Globus pallidus (tissue), 1 donor: ENCODE data around the gene SLC4A11.

Source experiments
- DNase-seq: peaks from one replicate; pipeline ENCODE4 v3.0.0-alpha.2; 2015; ENCODE audit warnings: low spot score

SLC4A11 gene

GRCh38 chr20:3246682-3247081 is 7.7 kb upstream of the SLC4A11 start:
- no peak for DNase-seq

DNA sequence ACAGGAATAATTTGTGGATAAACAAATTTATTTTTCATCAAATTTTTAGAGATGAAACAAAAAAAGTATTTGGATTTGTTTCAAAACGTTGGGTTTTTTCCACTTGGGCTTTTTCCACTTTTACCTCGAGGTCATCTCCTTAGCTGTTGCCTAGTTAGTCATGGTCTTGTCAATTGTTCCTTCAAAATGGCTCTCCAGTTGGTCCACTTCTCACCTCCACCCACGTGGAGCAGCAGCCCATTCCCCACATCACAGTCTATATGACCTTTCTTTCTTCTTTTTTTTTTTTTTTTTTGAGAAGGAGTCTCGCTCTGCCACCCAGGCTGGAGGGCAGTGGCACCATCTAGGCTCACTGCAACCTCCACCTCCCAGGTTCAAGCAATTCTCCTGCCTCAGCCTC is 6.7 kb upstream of the SLC4A11 start:
- DNase-seq = no peak

- no peak for DNase-seq
These were observed 6.2 kb upstream of the SLC4A11 start for GRCh38 chr20:3245156-3245555.

DNA sequence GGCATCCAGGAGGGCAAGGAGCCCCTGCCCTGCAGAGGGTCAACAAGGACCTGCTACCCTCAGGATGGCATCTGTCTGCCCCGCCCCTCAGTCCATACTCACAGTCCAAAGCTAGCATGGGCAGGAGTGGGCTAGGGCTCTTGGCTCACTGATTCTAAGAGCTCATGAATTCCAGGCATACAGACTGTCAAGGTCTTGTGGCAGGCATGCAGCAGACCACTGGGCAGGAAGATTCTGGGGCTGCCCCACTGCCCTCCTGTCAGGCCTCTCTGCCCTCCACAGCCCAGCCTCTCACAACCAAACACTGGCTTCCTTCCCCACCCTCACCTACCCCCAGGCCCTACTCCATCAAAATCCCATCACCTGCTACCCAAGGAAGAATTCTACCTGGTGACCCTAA is 5.6 kb upstream of the SLC4A11 start:
- DNase-seq = no peak

- no peak for DNase-seq
These were observed 4.8 kb upstream of the SLC4A11 start for GRCh38 chr20:3243718-3244358.

DNA sequence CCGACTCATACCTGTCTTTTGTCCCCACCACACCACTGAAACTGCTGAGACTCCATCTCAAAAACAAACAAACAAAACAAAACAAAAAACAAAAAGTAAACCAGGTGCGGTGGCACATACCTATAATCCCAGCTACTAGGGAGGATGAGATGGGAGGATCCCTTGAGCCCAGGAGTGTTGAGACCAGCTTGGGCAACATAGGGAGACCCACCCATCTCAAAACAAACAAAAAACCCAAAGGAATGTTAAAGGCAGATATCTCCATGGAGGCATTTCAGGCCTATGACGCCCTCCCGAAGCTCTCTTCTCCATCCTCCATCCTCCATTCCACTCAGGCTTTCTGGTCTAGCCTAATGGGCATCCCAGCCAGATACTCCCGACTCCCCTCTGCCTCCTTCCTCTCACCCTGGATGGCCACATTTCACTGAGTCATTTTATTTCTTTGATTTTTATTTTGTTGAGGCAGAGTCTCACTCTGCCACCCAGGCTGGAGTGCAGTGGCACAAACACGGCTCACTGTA is 3.2 kb upstream of the SLC4A11 start:
- DNase-seq = no peak

- DNase-seq = no peak
These were observed 1.9 kb upstream of the SLC4A11 start for GRCh38 chr20:3240776-3241363.

DNA sequence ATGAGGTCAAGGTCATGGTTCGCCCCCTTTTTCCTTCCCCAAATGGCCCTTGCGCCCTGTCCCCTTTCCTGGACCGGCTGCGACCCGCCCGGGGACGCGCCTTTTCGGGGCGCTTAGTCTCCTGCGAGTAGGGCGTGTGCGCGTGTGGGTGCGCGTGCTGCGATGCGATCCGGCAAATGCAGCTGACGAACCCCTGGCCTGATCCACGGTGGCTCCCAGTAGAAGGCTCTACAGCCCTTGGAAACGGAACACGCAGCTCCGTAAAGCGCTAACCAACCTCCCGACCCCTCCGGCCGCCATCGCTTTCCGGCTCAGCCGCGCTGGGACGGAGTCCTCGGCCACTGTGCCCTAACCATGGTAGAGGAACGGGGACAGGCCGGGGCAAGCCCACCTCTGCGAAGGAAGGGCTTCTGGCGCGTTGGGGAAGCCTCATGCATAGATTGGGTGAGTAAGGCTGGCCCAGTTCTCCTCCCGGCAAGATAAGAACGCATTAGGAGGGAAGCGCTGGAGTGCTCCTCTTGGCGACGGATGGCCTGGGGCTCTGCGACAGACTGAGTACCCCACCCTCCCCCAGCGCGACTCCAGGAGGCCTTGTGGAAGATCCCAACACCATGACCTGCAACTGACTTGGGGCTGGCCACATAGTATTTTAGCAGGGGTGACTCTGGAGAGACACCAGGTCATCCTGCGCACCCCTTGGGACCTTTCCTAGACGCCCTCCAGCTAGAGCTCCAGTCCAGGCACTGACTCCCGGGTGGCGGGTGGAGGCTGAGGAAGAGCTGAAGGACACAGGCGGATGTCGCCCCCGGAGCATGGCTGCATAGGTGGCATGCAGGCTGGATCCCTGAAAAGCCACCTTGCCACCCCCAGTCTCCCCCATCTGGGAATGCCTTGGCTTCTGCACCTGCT is 1.1 kb upstream of the SLC4A11 start:
- no peak for DNase-seq

DNA sequence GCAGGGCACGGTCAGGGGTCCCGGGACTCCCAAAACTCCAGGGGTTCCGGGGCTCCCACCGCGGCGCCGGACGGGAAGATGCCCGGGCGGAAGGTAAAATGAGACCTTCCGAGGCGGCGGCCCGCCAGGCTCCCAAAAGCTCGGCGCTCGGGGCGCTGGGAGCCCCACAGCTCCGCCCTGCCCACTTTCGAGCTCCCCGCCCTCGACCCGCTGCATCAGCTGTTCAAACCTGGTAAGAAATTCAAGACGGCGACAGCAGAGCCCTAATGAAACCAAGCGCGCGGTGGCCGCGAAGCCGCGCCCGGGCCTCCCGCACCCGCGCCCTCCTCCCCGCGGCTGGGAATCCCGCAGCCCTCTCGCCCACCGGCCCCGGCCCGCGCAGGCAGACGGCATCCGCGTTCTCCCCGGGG is 369 bp downstream of the SLC4A11 start:
- no peak for DNase-seq

- no peak for DNase-seq
These were observed 903 bp downstream of the SLC4A11 start for GRCh38 chr20:3237958-3238615.

GRCh38 chr20:3237011-3237957 is 1.7 kb downstream of the SLC4A11 start:
- DNase-seq = no peak

DNA sequence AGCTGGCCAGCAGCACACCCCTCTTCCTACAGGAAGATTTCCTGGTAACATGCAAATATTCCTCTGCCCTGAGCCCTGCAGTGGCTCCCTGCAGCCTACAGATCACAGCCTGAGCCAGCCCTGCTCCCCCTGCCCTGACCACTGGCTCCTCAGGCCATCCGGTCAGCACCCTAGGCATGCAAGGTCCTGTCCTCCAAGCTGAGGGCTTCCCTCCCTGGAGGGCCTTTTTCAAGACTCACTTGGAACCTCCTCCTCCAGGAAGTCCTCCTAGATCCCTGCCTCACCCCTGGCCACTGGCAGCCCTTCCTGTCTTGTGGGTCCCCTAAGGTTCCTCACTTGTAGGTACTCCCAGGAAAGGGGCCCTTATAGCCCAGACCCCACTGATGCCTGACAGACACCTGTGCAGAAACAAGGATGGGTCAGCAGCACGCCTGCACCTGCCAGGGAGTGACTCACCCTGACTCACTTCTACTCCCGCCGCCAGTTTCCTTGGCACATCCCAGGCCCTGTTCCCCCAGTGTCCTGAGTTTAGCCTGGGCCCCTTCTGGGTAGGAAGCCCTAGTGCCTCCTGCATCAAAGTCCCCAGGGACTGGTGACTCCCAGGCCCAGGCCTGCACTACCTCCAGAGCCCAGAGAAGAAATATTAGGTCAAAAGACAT is 3.2 kb downstream of the SLC4A11 start:
- no peak for DNase-seq

DNA sequence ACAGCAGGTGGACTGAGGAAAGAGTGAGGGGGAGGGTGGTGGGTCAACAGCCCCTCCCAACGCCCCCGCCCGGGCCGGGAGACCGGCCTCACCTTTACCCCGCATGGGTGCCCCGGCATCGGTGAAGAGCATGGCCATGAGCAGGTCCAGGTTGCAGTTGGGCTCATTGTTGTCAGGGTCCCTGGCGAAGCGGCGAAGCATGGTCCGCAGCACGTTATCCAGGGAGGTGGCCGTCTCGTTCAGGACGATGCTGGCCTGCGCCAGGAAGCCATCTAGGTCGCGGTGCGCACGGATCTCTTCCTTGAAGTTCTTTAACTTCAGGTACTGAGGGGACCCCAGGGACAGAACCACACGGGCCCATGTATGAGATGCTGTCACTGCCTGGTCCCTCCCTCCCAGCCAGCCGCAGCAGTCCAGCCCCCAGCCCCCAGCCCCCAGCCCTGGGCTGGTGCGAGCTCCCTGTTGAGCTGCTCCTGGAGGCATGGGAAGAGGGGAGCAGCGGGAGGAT is 4.9 kb downstream of the SLC4A11 start:
- DNase-seq = no peak

GRCh38 chr20:3233131-3233990 is 5.6 kb downstream of the SLC4A11 start:
- DNase-seq = no peak

DNA sequence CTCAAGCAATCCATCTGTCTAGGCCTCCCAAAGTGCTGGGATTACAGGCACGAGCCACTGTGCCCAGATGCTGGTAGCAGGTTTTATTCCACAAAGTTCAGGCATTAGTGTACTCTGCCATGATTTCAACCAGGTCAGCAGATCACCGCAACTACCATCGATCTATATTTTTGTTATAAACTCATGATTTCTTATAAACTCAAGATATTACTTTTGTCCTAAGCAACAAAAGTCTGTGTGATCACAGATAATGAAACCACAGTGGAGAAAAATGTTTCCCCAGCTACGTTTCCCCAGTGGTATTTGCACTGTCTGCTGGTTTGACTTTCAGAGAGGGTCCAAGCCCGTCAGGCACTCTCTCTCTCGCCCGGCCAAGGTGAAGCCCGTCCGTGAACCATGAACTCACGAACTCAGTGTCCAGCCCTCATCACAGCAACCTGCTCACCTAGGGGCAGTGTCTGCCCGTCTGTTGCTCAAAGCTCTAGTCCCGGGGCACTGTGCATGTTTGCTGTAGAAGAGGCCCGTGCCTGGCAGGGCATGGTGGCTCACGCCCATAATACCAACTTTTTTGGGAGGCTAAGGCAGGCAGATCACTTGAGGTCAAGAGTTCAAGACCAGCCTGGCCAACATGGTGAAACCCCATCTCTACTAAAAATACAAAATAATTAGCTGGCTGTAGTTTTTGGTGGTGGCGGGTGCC is 7.0 kb downstream of the SLC4A11 start:
- DNase-seq = no peak

DNA sequence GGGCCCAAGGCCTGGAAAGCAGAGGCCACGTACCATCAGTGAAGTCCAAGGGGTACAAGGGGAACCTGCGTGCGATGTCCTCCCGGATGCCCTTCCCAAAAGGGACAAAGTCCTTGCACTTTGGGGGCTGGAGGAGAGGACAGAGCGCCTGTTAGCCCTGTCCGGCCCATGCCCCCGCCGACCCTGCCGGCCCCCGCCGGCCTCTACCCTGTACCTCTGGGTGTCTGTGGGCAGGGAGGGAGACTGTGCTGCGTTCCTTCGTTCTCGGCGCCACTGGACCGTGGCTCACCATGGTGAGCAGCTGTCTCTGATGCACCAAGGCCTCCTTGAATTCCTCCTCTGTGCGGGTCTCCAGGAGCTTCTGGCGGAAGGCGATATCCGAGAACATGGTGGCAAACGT is 7.9 kb downstream of the SLC4A11 start:
- no peak for DNase-seq

- DNase-seq = no peak
These were observed 9.2 kb downstream of the SLC4A11 start for GRCh38 chr20:3229798-3230197.

DNA sequence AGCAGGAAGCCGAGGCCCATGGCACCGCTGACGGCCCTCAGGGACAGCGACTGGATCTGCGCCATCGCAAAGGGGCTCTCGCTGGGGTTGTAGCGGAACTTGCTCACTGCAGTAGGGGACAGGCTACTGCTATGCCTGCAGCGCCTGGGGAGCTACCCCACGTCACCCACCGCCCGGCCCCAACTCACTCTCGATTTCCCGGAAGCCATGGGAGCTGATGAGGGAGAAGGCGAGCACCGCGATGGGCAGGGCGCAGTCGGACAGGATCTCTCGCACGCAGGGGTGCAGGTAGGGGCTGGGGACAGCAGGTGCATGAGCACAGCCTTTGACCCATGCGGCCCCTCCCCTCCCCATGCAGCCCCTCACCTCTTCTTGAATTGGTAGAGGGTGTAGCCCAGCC is 9.8 kb downstream of the SLC4A11 start:
- DNase-seq = no peak

DNA sequence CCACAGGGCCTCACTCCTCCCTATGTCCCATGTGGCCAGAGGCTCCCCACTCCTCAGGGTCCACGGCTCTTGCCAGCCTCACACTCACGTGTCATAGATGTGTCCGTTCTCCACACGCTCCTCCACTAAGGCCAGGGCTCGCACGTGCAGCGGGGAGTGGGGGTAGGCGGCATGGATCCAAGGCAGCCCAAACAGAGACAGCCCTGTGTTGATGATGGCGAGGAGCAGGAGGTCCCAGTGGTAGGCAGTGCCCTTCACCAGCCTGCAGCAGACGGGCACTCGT is 10.3 kb downstream of the SLC4A11 start:
- DNase-seq = no peak
